HG03064 (cell line): ENCODE results near the gene PTGDR2.

ENCODE experiments used
- ATAC-seq: cut with Tn5 transposase; IDR thresholded peaks from one replicate; pipeline ENCODE4 v1.9.1; 2021; ENCODE audit warnings: low read depth; ENCODE audit not compliant: unreplicated experiment

PTGDR2 gene

DNA sequence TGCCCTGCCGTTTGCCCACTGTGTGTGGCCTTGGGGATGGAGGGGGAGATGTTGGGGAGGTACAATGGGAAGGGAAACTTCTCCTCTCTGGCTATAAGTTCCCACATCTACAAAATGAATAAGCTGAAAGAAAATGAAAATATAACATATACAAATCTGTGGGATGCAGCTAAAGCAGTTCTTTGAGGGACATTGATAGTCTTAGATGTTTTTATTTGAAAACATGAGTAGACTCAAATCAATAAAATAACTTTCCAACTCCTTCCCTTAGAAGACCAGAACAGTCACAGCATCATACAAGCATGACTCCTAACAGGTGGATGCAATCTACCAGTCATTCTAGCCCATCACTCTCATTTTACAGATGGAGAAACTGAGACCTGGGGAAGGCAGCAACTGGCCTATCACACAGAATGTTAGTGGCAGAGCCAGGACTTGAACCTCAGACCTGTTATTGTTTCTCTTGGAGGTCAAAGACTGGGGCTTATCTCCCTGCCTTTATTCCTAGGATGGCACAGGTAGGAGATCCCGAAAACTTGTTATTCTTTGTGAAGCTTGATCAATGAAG lies 39.1 kb downstream of the PTGDR2 start:
- no peak for ATAC-seq

DNA sequence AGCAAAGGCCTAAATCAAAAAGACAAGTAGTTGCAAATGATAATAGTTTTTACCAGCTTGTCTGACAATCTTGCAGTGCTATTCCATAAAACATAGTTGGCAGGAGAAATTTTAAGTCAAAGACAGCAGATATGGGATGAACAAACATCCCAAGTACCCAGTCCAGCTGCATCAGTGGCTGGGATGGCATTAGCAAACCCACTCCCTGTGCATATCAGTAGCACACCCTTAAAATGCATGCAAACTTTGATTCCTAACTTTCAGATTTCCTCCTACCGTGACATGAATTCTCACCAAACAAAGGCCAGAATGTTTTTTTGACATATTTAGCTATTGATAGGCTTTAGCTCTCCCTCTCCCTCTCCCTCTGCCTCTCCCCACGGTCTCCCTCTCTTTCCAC lies 41.6 kb downstream of the PTGDR2 start:
- ATAC-seq: no peak

DNA sequence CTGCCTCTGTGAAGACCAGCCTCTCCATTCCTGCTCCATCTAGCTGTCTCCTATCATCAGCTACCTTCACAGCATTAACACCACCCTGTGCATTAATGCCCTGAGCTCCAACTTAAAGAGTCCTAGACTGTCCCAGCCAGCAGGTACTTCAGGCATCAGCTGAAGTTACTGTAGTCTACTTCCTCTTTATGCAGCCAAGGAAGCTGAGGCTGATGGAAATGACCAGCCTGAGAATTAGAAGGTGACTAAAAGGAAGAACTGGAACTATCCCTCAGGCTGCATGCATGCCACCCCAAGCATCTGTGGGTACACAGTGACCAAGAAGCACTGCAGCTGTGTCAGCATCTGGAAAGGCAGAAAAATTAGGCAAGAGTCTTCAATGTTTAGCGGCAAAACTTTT lies 42.4 kb downstream of the PTGDR2 start:
- ATAC-seq: no peak

DNA sequence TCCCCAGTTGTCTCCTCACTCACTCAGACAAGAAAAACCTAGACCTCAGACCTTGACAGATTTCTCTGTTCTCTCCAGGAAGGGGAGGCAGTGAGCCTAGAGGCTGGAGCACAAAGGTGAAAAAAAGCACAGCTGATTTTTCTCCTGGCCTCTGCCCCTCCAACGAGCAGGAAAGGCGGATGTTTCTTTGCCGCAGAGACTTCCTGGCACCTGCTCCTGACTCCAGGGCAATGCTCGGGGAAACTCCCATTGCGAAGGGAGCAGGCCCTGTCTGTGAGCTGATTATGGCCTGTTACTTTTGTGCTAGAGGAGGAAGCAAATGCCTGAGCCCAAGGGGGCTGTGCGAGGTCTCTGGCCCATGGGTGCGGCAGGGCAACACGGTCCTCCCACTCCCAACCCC lies 45.2 kb downstream of the PTGDR2 start:
- ATAC-seq: no peak

DNA sequence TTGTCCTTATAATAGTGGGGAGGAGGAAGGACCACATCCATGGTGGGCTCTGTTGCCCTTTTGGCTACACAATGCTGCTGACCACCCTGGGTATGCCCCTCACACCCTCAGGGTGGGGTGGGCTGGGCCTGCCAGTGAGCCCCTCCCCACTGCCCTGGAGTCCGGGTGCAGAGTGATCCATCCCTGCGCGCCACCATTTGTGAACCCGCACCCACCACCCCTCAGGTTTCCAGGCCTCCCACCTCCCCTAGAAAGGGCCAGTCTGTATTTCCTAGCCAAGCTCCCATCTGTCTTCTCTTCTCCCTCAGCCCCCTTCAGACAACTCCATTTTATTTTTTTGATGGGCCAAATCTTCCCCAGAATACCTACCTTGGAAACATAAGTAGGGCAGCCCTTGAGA lies 45.6 kb downstream of the PTGDR2 start:
- ATAC-seq: no peak

DNA sequence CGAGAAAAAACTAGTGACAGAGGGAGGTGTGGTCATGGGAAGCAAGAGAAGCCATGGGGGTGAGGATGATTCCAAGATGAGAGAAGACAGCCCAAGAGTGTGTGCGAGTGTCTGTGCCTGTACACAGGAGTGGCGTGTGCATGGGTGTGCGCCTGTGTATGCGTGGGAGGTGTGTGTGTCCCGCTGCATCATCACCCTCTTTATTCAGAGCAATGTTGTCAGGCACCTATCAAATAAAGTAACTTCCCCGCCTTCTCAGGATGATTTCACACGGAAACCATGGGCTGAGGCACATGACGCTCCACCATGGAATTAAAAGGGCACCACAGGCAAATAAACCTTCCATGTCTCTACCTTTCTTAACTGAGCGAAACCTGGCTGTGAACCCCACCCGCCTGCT lies 46.1 kb downstream of the PTGDR2 start:
- no peak for ATAC-seq

DNA sequence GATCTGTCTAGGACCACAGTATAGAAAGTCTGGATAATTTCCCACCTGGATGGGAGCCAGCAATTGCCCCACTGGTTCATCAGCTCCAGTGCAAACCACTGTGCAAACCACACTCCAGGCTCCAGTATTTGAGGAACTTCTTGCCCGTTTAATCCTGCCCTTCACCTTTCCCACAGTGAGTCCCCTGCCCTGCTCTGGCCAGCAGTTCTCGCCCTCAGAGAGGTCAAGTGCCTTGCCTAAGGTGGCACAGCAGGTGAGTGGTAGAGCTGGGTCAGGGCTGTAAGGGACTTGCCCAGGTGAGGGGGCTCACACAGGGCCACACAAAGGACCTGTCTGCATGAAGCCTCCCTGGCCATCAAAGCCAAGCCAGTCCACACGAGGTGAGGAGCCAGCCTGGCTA lies 46.5 kb downstream of the PTGDR2 start:
- ATAC-seq: no peak

DNA sequence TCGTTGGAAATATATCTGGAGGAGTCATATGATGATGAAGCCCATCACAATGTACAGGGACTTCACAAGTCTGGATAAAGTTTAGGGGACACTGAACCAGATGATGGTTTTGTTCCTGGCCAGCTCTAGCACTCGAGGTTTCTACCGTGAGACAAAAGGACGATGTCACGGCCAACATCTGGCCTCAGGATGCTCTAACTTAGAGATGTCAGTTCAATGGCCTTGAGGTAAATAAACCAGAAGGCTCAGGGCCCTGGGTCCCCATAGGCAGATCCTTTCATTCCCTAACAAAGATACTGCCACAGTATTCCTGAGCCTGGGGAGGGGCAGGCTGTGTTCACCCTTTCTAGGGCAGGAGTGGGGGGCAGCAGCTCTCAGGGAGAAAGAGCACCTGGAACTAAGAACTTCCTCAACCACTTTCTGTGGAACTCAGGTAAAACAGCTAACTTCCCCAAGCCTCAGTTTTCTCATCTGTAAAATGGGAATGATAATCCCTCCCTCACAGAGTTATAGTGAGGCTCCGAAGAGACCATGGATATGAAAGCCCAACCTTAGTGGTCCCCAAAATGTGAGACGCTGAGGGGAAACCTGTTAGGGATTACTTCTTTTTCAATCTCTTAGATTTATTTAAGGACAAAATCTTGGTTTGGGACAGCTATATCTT lies 52.3 kb downstream of the PTGDR2 start:
- ATAC-seq: no peak

DNA sequence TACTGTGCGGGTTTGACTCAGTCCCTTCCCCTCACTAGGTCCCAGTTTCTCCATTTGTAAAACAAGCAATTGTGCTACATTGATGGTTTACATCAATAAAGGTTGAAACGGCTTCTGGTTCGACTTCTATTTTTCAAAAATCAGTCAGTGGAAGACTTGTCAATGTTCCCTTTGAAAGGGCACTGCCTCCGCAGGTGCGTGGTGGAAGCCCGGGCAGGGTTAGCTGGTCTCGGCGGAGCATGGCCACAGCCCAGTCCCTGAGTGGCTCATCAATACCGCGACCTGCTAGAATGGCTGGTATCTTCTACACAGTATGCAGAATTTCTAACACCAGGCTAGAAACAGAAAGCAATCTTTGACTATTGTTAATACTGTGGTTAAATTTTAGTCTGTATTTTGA lies 54.6 kb downstream of the PTGDR2 start:
- no peak for ATAC-seq
